Stimulated activated CD8-positive, alpha-beta memory T cell treated with anti-CD3 and anti-CD28 coated beads, Interleukin-15, amount 100 ng/mL, for 4 hours (primary cell): ENCODE results near the gene PKN2.

Experiments used
- DNase-seq, 2 donors: peaks; one replicate each; pipeline ENCODE4 v3.0.0-alpha.2; 2020; ENCODE audit warnings: low read depth in 2 of 2

Gene PKN2

DNA sequence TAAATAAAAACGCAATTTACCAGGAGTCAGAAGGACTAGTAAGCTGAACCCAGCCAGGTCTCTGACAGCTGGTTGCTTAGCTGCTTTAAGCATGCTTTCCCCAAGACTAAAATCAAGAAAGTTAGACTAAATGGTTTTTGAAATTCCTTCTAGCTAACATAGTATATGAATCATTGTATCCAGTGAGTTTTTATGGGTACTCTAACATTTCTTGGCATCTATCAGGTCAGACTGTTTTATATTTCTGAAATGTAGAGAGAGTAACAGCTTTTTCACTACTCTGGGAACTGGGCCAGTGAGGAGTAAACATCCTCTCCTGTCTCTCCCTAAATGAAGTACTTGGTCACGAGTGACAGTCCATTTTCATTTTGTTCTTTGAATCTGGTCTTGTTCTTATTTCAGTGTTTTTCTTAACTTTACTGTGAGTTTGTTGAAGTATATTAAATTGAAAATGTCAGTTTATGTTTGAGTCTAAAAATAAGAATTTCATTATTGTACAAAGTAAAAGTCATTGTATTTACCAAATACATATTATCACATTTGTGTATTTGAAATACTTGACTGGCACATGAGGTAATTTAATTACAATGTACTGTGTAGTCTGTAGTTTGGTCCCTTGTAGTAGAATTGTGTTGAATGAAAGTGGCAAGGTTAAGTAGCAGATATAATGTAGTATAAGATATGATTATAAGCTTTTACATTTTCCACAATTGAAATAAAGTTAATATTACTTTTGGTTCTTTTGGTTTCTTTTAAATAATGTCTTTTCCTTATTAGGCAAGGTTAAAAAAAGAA, 47.6 kb downstream of the PKN2 start:
- DNase-seq: no peak

- no peak for DNase-seq
Observed at GRCh38 chr1:88735382-88735781, 51.3 kb downstream of the PKN2 start.

DNA sequence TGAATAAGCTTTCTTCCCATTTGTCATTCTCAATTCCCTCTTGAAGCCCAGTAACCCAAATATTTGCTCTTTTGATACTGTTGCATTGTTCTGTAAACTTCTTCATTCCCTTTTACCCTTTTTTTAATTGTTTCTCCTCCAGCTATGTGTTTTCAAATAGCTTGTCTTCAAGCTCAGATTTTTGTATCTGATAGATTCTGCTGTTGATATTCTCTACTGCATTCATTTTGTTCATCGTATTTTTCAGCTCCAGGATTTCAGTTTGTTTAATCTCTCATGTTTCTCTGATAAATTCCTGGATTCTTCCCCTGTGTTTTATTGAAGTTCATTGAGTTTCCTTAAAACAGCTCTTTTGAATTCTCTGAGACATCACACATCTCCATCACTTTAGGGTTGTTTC, 51.8 kb downstream of the PKN2 start:
- DNase-seq: no peak

DNA sequence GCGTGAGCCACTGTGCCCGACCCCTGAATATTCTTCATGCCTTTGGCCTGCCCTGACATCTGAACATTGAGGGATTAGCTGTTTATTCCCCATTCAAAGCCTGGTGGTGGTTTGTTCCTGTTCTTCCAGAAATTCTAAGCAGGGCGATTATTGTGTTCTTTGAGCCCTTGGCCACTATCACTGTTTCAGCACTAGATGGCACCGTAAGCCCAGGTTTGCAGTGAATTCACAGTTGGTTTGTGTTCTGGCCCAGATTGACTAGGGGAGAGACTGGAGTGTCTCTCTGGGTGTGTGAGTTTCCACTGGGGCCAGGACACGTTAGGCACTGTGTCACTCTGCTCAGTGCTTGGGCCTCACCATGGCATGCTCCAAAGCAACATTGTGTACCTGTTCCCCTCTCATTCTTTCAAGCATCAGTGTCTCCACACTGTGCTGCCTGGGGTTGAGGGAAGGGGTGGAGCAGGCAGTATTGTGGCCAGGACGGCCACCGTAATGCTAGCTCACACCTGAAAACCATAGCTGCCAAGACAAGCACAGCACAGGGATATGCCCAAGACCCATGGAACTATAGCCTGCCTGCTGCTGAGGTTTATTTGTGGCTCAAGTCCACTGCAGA, 52.7 kb downstream of the PKN2 start:
- no peak for DNase-seq

DNA sequence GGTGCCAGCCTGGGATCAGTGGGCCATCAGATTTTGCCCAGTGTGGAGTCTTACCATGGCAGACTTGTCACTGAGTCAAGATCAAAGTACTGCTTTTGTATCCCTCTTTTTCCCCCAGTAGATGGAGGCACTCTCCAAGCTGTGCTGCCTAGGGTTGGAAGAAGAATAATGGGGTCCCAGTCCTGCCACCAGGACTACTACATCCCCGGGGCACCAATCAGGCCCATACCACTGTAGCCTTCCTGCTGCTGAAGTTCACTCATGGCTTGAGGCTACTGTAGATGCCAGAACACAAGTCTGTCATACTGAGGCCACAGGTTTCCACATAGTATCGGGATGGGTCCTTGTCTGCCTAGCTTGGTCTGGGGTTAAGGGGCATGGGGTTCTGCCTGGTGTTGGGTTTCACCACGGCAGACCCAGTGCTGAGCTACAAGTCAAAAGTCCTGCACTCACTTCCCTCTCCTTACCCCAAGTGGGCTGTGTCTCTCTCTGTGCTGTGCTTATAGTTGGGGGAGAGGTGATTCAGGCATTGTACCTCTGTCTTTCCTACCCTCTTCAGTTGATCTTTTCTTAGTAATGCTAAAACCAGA, 53.4 kb downstream of the PKN2 start:
- DNase-seq: no peak

DNA sequence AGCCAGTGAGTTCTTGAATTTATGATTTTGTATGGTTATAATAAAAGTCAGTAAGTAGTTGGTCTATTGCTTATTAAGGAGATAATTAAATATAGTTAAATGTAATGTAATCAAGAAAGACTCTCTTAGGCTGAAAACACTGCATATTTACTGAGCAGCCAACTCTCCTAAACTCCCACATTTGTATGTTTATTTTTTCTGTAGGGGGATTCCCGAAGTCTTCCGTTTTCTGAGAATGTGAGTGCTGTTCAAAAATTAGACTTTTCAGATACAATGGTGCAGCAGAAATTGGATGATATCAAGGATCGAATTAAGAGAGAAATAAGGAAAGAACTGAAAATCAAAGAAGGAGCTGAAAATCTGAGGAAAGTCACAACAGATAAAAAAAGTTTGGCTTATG, 56.7 kb downstream of the PKN2 start:
- DNase-seq: no peak

DNA sequence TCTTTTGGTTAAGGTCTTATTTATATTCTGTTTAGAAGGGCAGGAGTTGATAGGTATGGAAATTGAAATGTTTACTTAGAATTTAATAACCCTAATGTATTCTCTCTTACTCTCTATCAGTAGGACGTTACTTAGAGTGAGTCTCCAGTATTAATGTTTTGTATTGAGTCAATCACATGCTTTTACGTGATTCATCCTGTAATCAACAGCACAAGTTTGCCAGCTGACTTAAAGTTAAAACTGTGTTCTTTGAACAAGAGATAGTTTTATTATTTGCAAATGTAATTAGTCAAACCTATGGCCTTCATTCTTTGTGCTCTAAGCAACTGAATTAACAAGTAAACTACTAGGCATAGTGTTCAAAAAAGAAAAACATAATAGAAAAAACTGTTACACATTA, 57.3 kb downstream of the PKN2 start:
- no peak for DNase-seq

DNA sequence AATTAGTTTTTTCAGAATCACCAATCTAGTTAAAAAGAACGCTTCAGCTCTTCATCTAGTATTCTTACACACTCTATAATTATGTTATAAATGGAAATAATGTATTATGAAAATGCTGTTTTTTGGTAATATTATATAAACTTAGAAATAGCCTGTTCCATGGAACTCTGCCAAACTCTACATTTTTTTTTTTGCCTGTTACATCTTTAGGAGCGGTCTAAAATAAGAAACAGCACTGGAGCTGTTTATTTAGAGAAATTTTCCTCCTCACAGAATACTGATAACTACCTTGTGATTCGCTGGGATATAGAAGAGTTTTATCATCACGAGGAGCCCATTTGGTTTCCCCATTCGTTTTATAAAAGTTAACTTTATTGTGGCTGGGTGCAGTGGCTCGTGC, 58.5 kb downstream of the PKN2 start:
- no peak for DNase-seq

GRCh38 chr1:88744142-88744541, 60.1 kb downstream of the PKN2 start:
- DNase-seq: no peak

DNA sequence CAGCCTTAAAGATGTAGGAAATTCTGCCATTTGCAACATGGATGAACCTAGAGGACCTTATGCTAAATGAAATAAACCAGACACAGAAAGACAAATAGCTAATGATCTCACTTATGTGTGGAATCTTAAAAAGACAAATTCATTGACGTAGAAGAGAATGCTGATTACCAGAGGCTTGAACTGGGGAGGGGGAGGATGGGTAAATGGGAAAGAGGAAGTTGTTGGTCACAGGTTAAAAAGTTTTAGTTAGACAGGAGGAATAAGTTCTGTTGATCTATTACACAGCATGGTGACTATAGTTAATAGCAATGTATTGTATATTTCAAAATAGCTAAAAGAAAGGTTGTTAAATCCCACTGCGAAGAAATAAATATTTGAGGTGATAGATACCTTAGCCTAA, 62.8 kb downstream of the PKN2 start:
- DNase-seq: no peak

GRCh38 chr1:88751714-88752113, 67.6 kb downstream of the PKN2 start:
- DNase-seq: no peak

GRCh38 chr1:88753506-88753905, 69.4 kb downstream of the PKN2 start:
- DNase-seq: no peak

DNA sequence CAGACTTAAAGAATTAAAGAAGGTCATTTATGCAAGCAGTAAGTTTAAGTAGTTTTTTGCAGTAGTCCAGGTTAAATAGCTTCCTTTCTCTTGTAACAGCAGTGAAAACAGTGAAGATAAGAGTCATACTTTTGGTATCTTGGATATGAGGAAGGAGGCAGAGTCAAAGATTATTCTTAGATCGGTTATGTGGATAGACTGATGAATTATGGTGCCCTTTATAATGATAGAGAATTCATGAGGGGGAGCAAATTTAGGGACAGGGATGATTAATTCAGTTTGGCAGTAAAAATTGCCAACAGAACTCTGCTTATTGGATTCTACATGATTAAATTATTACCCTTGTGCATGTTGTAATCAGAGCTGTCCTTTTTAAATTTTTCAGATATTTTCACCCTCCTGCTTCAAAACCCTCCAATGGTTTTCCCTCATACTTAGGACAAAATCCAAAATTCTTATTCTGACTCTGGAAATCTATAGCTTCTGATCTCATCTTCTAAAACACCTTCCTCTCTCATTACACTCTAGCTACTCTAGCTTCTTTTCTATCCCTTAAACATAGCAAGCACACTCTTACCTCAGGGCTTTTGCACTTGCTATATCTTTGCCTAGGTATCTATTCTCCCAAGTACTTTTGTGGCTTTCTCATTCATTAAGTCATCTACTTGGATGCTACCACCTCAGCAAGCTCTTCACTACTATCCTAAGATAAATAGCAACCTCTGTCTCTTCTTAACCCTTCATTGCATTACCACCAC, 79.8 kb downstream of the PKN2 start:
- DNase-seq: no peak

DNA sequence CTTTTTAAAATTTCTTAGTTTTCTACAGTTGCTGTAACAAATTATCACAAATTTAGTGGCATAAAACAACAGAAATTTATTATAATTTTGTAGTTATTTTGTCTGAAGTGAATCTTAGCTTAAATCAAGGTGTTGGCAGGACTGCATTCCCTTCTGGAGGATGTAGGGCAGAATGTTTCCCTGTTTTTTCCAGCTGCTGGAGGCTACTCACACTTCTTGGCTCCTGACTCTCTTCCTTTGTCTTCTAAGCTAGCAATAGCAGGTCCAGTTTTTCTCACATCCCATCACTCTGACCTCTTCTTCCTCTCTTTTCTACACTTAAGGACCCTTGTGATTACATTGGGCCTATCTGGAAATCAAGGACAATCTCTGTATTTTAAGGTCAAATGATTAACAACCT, 84.1 kb downstream of the PKN2 start:
- DNase-seq: no peak

DNA sequence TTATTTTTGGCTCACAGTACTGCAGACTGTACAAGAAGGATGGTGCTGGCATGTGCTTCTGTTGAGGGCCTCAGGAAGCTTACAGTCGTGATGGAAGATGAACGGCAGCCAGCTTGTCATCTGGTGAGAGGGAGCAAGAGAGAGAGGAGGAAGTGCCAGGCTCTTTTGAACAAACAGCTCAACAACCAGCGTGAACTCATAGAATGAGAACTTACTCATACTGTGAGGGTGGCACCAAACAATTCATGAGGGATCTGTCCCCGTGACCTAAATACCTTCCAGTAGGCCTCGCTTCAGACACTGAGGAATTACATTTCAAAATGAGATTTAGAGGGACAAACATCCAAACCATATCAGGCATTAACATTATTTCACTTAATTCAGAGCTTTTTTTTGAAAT, 84.7 kb downstream of the PKN2 start:
- no peak for DNase-seq

DNA sequence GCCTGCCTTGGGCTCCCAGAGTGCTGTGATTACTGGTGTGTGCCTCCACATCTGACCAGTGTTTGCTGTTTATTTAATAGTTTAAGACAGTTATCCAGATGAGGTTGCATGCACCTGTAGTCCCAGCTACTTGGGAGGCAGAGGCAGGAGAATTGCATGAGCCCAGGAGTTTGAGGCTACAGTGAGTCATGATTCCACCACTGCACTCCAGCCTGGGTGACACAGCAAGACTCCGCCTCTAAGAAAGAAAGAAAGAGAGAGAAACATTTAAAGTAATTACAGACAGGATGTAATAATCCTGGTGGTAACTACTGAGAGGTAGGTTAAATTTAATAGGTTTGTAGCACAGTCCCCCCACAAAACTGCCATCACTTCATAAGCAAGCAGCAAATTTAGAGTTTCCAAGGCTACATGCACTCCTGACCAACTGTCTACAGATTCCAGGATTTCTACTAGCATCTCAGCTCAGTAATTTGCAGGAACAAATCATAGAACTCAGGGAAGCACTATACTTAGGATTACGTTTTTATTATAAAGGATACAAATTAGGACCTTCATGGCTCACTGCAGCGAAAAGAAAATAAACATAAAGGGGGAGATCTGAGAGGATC, 89.6 kb downstream of the PKN2 start:
- DNase-seq: no peak

DNA sequence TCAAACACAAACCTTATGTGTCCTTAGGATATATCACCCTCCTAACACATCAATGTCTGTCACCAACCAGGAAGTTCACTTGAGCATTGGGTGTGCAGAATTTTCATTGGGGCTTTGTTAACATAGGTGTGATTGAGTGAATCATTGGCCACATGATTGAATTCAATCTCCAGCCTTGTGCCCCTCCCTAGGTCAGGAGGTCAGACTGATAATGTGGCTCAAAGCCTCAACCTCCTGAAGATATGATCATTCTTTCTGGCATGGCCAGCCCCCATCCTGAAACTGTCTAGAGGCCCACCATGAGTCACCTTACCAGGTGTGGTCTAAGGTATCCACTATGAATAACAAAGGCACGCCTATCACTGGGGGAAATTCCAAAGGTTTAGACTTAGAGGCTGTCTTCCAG, 90.1 kb downstream of the PKN2 start:
- DNase-seq: no peak

DNA sequence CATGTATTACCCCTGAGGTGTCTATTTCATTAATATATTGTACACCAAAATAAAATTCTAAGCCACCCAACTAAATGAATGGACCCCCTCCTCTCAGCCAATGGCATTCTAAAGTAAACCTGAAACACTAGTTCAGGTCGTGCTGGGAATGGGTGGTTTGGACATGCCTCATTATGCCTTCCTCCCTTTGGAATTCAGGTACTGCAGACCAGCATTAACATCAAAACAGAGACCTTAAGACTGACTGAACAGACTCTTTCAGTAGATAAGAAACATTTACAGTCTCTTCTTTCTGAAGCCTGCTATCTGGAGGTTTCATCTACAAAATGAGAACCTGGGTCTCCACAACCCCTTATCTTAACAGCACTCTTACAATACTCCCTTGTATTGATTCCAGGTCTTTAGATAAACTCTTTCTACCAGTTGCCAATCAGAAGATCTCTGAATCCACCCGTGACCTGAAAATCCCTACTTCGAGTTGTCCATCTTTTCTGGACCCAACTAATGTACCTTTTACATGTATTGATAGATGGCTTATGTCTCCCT, 93.6 kb downstream of the PKN2 start:
- DNase-seq: no peak

GRCh38 chr1:88779880-88780279, 95.8 kb downstream of the PKN2 start:
- DNase-seq: no peak

- DNase-seq: no peak
Observed at GRCh38 chr1:88780485-88780884, 96.4 kb downstream of the PKN2 start.

GRCh38 chr1:88783145-88783544, 99.1 kb downstream of the PKN2 start:
- DNase-seq: no peak

GRCh38 chr1:88784551-88784950, 100.5 kb downstream of the PKN2 start:
- DNase-seq: no peak
